Measurements from ENCODE around the gene JAKMIP3.

JAKMIP3 gene

DNA sequence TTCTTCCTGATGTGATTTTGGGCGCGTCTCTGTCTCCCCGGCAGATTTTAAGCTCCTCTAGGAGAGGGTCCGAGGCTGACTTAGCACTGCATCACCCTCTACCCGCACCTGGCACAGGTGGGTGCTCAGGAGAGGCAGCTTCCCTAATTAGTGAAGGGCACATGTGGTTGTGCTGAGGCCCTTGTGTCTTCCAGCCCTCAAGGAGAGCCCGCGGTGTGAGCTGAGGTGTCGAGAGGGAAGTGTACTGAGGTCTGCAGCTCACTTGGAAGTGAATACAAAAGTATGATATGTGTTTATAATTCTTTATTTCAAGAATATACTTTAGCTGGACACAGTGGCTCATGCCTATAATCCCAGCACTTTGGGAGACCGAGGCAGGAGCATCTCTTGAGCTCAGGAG, 20.4 kb upstream of the JAKMIP3 start:
- Histone ChIP-seq H3K9me3 (ENCODE audit: control insufficient read depth in 1 of 2, low read length in 2 of 2) (no peaks in the 10 kb centered on the region), H3K4me1 (ENCODE audit: control insufficient read depth in 1 of 2, insufficient read depth in 2 of 2, low read length in 2 of 2) (no peaks in the 10 kb centered on the region), H3K27me3 (ENCODE audit: low read depth, low read length) (no peaks in the 10 kb centered on the region), H3K4me3 (ENCODE audit: low read depth in 1 of 2, low read length in 2 of 2) (no peak overlapping the region), H3K27ac (ENCODE audit: low read length) (no peak overlapping the region), H3K36me3 (ENCODE audit: control insufficient read depth in 1 of 2, insufficient read depth in 2 of 2, low read length in 2 of 2) (no peaks in the 10 kb centered on the region)

DNA sequence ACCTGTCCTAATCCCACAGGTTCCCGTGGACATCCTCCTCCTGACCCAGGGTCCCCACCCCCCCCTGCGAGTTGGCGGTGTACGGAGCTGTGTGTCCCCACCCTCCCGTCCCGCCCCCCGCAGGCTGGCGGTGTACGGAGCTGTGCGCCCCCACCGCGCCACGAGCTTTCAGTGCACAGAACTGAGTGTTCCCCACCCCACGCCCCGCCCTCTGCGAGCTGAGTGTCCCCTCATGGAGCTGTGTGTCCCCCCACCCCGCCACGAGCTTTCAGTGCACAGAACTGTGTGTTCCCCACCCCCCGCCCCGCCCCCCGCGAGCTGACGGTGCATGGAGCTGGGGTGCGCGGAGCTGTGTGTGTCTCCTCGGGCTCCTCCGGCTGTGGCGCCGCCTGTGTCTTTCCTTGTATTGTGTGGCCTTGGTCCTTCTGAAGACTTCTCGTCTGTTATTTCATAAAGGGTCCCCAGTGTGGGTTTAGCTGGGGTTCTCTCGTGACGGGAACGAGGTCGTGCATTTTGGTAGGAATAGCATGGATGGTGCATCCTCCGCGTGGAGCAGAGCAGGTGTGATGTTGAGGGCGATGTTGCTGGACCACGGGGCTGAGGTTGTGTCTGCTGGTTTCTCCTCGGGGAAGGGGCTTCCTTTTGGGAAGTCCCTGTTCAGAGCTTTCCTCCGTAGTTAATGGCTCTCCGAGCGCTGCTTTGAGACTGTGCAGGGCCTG, 18.0 kb upstream of the JAKMIP3 start:
- Histone ChIP-seq H3K4me3 (ENCODE audit: low read depth in 1 of 2, low read length in 2 of 2) (no peak overlapping the region), H3K4me1 (ENCODE audit: control insufficient read depth in 1 of 2, insufficient read depth in 2 of 2, low read length in 2 of 2) (no peaks in the 10 kb centered on the region), H3K27me3 (ENCODE audit: low read depth, low read length) (no peaks in the 10 kb centered on the region), H3K9me3 (ENCODE audit: control insufficient read depth in 1 of 2, low read length in 2 of 2) (peaks cover 6 to 14% of the 10 kb centered on the region in 2 donors), H3K27ac (ENCODE audit: low read length) (no peak overlapping the region), H3K36me3 (ENCODE audit: control insufficient read depth in 1 of 2, insufficient read depth in 2 of 2, low read length in 2 of 2) (no peaks in the 10 kb centered on the region)

DNA sequence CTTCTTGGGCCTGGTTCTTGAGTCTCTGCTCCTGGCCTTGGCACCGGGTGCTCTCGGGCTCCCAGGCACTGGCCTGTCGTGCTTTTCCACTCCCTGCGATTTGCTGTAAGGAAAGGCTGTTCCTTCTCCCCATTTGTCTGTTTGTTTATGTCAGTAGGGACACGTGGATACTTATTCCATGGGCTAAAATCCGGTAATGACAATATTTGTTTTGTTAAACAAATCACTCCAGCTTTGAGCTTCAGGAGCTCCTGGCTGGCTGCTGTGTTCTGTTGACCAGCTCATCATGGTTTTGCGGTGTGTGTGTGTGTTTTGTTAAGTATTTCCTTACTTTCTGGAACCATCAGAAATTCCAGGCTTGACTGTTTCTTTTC, 17.5 kb upstream of the JAKMIP3 start:
- no peak overlapping the region for H3K27ac ChIP-seq (ENCODE audit: low read length)
- no peak overlapping the region for H3K4me3 ChIP-seq (ENCODE audit: low read depth in 1 of 2, low read length in 2 of 2)
- no peaks in the 10 kb centered on the region for H3K4me1 ChIP-seq (ENCODE audit: control insufficient read depth in 1 of 2, insufficient read depth in 2 of 2, low read length in 2 of 2)
- H3K9me3 ChIP-seq (ENCODE audit: control insufficient read depth in 1 of 2, low read length in 2 of 2): peaks cover 11 to 14% of the 10 kb centered on the region in 2 donors
- no peaks in the 10 kb centered on the region for H3K27me3 ChIP-seq (ENCODE audit: low read depth, low read length)
- no peaks in the 10 kb centered on the region for H3K36me3 ChIP-seq (ENCODE audit: control insufficient read depth in 1 of 2, insufficient read depth in 2 of 2, low read length in 2 of 2)

DNA sequence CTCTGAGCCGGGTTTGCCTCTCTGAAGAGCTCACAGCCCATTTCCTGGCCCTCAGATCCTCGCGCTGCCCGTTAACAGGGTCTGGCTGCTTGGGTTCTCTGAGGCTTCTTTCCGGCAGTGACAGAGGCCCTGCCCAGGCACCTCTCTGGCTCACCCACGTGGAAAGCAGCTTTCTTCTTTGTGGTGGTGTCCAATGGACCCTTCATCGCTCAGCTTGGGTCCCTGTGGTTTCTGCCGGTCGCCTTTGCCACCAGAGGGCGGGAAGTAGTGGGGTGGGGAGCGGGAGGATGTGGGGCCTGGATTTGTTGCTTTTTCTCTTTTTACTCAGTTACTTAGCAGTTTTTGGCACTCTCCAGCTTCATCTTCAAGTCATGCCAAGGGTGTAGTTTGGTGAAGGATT, 15.6 kb upstream of the JAKMIP3 start:
- no peaks in the 10 kb centered on the region for H3K36me3 ChIP-seq (ENCODE audit: control insufficient read depth in 1 of 2, insufficient read depth in 2 of 2, low read length in 2 of 2)
- no peak overlapping the region for H3K27ac ChIP-seq (ENCODE audit: low read length)
- H3K4me3 ChIP-seq (ENCODE audit: low read depth in 1 of 2, low read length in 2 of 2): no peak overlapping the region
- no peaks in the 10 kb centered on the region for H3K4me1 ChIP-seq (ENCODE audit: control insufficient read depth in 1 of 2, insufficient read depth in 2 of 2, low read length in 2 of 2)
- H3K9me3 ChIP-seq (ENCODE audit: control insufficient read depth in 1 of 2, low read length in 2 of 2): peaks cover 11 to 14% of the 10 kb centered on the region in 2 donors
- H3K27me3 ChIP-seq (ENCODE audit: low read depth, low read length): no peaks in the 10 kb centered on the region

DNA sequence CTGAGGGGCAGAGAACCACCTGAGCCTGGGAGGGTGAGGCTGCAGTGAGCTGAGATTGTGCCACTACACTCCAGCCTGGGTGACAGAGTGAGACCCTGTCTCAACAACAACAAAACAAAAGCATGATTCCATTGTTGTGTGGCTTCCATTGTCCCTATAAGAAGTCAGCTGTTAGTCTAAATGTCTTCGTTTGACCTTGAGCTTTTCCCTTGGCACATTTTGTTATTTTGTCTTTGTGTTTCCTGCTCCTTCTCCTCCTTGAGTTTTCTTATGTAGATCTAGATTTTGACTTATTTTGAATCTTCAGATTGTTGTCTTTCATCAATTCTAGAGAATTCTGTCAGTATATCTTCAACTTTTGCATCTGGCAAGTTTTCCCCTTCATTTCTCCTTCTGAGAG, 13.6 kb upstream of the JAKMIP3 start:
- no peak overlapping the region for H3K27ac ChIP-seq (ENCODE audit: low read length)
- peaks cover 11 to 14% of the 10 kb centered on the region in 2 donors for H3K9me3 ChIP-seq (ENCODE audit: control insufficient read depth in 1 of 2, low read length in 2 of 2)
- H3K27me3 ChIP-seq (ENCODE audit: low read depth, low read length): no peaks in the 10 kb centered on the region

DNA sequence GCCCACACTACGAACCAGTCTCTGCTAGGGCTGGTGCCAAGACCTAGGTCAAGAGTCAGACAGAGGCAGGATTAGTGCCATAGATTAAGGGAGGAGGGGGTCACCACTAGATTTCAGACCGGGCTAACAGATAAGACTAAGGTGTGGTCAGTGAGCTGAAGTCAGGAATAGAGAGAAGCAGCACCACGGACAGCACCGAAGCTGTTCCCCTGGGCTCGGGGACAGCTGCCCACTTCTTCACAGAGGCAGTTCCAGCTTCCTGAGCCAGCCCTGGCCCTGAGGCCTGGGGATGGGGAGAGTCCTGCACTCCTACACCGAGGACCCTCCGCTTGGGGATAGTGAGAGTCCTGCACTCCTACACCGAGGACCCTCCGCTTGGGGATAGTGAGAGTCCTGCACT, 11.2 kb upstream of the JAKMIP3 start:
- Histone ChIP-seq H3K36me3 (ENCODE audit: control insufficient read depth in 1 of 2, insufficient read depth in 2 of 2, low read length in 2 of 2) (no peaks in the 10 kb centered on the region), H3K4me1 (ENCODE audit: control insufficient read depth in 1 of 2, insufficient read depth in 2 of 2, low read length in 2 of 2) (no peaks in the 10 kb centered on the region), H3K9me3 (ENCODE audit: control insufficient read depth in 1 of 2, low read length in 2 of 2) (peaks cover 11 to 14% of the 10 kb centered on the region in 2 donors), H3K4me3 (ENCODE audit: low read depth in 1 of 2, low read length in 2 of 2) (no peak overlapping the region), H3K27ac (ENCODE audit: low read length) (no peak overlapping the region), H3K27me3 (ENCODE audit: low read depth, low read length) (no peaks in the 10 kb centered on the region)

More for the DNA sequence above, 13.6 kb upstream of the JAKMIP3 start:
- no peaks in the 10 kb centered on the region for H3K4me1 ChIP-seq (ENCODE audit: control insufficient read depth in 1 of 2, insufficient read depth in 2 of 2, low read length in 2 of 2)
- H3K4me3 ChIP-seq (ENCODE audit: low read depth in 1 of 2, low read length in 2 of 2): no peak overlapping the region
- no peaks in the 10 kb centered on the region for H3K36me3 ChIP-seq (ENCODE audit: control insufficient read depth in 1 of 2, insufficient read depth in 2 of 2, low read length in 2 of 2)

DNA sequence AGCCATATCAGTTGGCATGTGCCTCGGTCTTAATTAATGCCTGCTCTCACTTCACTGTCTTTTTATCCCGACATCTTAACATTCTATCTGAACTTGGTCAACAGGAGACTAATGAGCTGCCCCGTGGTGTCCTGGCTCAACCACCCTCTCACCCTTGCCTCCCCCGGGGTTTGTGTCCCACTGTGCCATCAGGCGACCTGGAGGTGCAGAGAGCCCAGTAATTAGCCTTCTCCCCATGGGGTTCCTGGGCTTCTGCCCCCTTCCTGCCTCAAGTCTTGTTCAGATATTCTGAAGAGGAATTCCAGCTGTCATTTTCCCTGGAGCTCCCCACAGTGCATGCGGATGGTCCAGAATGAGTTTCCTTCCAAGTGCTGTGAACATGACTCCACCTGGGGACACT, 10.1 kb upstream of the JAKMIP3 start:
- H3K4me3 ChIP-seq (ENCODE audit: low read depth in 1 of 2, low read length in 2 of 2): no peak overlapping the region
- no peaks in the 10 kb centered on the region for H3K27me3 ChIP-seq (ENCODE audit: low read depth, low read length)
- H3K9me3 ChIP-seq (ENCODE audit: control insufficient read depth in 1 of 2, low read length in 2 of 2): peaks cover 11 to 14% of the 10 kb centered on the region in 2 donors
- no peak overlapping the region for H3K27ac ChIP-seq (ENCODE audit: low read length)
- H3K4me1 ChIP-seq (ENCODE audit: control insufficient read depth in 1 of 2, insufficient read depth in 2 of 2, low read length in 2 of 2): no peaks in the 10 kb centered on the region
- no peaks in the 10 kb centered on the region for H3K36me3 ChIP-seq (ENCODE audit: control insufficient read depth in 1 of 2, insufficient read depth in 2 of 2, low read length in 2 of 2)

DNA sequence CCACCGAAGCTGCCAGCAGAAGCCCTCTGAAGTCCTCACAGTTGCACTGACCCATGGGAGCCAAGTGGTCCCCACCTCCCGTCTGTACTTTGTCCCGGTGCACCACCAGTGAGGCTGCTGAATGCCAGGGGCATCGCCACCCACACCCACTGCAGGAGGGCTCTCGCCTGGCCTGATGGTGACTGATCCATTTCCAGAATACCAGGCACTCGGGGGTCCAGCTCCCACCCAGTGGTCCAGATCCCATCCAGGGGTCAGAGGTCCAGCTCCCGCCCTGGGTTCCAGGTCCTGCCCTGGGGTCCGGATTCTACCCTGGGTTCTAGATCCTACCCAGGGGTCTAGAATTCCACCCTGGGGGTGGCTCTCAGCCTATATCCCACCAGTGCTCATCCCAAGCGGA, 9.1 kb upstream of the JAKMIP3 start:
- H3K27ac ChIP-seq (ENCODE audit: low read length): no peak overlapping the region
- no peaks in the 10 kb centered on the region for H3K36me3 ChIP-seq (ENCODE audit: control insufficient read depth in 1 of 2, insufficient read depth in 2 of 2, low read length in 2 of 2)
- no peaks in the 10 kb centered on the region for H3K27me3 ChIP-seq (ENCODE audit: low read depth, low read length)
- H3K9me3 ChIP-seq (ENCODE audit: control insufficient read depth in 1 of 2, low read length in 2 of 2): peaks cover 8 to 11% of the 10 kb centered on the region in 2 donors
- H3K4me1 ChIP-seq (ENCODE audit: control insufficient read depth in 1 of 2, insufficient read depth in 2 of 2, low read length in 2 of 2): no peaks in the 10 kb centered on the region
- no peak overlapping the region for H3K4me3 ChIP-seq (ENCODE audit: low read depth in 1 of 2, low read length in 2 of 2)

DNA sequence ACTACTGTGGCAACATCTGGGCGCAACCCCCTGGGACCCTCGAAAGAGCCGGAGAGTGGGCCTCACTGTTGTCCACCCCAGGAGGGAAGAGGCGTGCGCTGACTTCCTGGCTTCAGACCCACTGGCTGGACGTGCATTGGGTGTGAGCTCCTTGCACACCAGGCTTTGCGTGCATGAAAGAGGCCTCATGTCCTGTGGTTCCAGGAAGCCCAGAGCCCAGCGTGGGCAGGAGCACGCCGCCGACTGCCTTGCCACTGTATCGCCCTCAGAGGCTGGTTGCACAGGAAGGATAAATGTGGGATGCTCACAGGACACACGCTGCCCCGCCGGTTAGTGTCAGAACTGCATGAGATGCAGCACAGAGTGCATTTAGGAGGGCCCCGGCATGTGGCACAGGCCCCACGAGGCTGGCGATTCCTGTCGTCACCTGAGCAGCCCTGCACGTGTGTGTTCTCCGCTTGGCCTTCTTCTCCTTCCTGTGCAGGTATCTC, 8.5 kb upstream of the JAKMIP3 start:
- H3K9me3 ChIP-seq (ENCODE audit: control insufficient read depth in 1 of 2, low read length in 2 of 2): peaks cover 3 to 7% of the 10 kb centered on the region in 2 donors
- no peaks in the 10 kb centered on the region for H3K27me3 ChIP-seq (ENCODE audit: low read depth, low read length)
- H3K27ac ChIP-seq (ENCODE audit: low read length): no peak overlapping the region
- H3K4me1 ChIP-seq (ENCODE audit: control insufficient read depth in 1 of 2, insufficient read depth in 2 of 2, low read length in 2 of 2): no peaks in the 10 kb centered on the region
- no peak overlapping the region for H3K4me3 ChIP-seq (ENCODE audit: low read depth in 1 of 2, low read length in 2 of 2)
- no peaks in the 10 kb centered on the region for H3K36me3 ChIP-seq (ENCODE audit: control insufficient read depth in 1 of 2, insufficient read depth in 2 of 2, low read length in 2 of 2)

DNA sequence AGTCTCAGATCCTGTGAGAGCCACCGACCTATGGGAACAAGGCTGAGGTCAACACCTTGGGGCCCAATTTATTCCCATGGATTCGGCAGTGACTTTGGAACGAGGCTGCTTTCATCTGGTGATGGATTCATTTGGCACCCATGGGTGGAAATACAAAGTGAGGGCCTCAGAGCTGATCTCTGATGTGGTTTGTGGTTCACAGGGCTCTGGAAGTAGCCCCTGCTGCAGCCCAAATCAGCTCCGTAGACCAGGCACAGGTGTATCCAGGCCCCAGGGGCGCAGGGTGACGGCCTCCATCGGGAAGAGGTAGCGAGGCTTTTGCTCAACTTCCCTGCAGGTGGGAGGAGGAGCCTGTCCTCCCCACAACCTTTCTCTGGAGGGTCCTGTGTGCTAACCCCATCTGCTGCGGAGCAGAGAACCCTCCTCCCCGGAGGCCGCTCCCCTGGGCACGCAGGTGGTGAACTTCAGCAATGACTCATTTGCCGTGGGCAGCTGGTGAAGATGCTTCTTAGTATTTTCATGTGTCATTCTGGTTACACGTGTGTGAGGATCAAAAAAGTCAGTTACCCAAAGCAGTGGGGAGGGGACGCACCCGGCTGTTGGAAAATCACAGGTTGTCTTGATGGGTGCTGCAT, 7.5 kb upstream of the JAKMIP3 start:
- Histone ChIP-seq H3K4me3 (ENCODE audit: low read depth in 1 of 2, low read length in 2 of 2) (no peak overlapping the region), H3K9me3 (ENCODE audit: control insufficient read depth in 1 of 2, low read length in 2 of 2) (no peaks in the 10 kb centered on the region), H3K4me1 (ENCODE audit: control insufficient read depth in 1 of 2, insufficient read depth in 2 of 2, low read length in 2 of 2) (no peaks in the 10 kb centered on the region), H3K27ac (ENCODE audit: low read length) (no peak overlapping the region), H3K27me3 (ENCODE audit: low read depth, low read length) (no peaks in the 10 kb centered on the region), H3K36me3 (ENCODE audit: control insufficient read depth in 1 of 2, insufficient read depth in 2 of 2, low read length in 2 of 2) (no peaks in the 10 kb centered on the region)

DNA sequence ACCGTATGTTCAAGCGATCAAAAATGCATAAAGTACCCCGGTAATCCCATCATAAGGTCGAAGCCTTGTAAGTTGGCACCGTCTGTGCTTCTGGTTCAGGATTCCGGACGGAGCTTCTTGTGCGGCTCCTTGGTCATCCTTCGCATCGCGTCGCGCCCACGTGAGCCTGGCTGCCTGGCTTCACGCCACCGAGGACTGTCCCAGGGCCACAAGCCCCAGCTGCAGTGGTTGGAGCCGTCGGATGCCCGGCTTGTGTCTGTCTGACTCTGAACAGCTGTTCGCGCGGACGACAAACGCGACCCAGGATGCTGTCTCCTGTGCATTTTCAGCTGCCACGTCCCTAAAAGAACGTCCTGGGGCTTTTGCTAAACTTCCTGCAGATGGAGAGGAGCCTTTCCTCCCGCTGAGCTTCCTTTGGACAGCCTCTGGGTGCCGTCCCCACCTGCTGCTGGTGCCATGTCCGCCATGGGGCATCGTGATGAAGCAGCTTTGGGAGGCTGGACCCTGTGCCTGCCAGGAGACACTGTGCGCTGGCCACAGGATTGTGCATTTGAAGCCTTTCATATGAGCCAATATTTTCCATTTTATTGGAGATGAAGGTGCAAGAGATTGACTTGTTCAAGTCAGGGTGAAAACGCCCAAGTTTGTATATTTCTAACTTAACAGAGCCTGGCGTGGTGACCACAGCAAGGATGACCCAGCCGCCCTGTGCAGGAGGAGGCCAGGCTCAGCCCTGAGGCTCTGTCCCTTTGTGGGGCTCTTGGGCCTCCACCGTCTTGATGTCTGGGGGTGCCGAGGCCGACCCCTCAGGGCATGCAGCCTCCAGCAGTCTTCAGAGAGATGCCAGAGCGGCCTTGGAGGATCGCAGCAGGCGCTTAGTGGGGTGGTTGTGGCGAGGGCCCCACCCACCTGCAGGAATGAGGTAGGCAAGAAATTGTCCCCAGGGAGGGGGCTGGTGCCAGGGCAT, 6.7 kb upstream of the JAKMIP3 start:
- H3K27me3 ChIP-seq (ENCODE audit: low read depth, low read length): no peaks in the 10 kb centered on the region
- no peaks in the 10 kb centered on the region for H3K4me1 ChIP-seq (ENCODE audit: control insufficient read depth in 1 of 2, insufficient read depth in 2 of 2, low read length in 2 of 2)
- no peak overlapping the region for H3K27ac ChIP-seq (ENCODE audit: low read length)
- H3K9me3 ChIP-seq (ENCODE audit: control insufficient read depth in 1 of 2, low read length in 2 of 2): no peaks in the 10 kb centered on the region
- no peak overlapping the region for H3K4me3 ChIP-seq (ENCODE audit: low read depth in 1 of 2, low read length in 2 of 2)
- H3K36me3 ChIP-seq (ENCODE audit: control insufficient read depth in 1 of 2, insufficient read depth in 2 of 2, low read length in 2 of 2): no peaks in the 10 kb centered on the region

All from muscle layer of duodenum (tissue), 2 donors.